ENCODE data around the gene PRKN.

- TF ChIP-seq, protein P1, sequence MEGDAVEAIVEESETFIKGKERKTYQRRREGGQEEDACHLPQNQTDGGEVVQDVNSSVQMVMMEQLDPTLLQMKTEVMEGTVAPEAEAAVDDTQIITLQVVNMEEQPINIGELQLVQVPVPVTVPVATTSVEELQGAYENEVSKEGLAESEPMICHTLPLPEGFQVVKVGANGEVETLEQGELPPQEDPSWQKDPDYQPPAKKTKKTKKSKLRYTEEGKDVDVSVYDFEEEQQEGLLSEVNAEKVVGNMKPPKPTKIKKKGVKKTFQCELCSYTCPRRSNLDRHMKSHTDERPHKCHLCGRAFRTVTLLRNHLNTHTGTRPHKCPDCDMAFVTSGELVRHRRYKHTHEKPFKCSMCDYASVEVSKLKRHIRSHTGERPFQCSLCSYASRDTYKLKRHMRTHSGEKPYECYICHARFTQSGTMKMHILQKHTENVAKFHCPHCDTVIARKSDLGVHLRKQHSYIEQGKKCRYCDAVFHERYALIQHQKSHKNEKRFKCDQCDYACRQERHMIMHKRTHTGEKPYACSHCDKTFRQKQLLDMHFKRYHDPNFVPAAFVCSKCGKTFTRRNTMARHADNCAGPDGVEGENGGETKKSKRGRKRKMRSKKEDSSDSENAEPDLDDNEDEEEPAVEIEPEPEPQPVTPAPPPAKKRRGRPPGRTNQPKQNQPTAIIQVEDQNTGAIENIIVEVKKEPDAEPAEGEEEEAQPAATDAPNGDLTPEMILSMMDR (IDR thresholded peaks at IDR 0.05; ENCODE audit: insufficient read depth, low read depth, low read length): no peak
- TF ChIP-seq EZH2 (IDR thresholded peaks at IDR 0.05; ENCODE audit: insufficient read depth, low read length): no peak
These were observed 25.1 kb downstream of the PRKN start for GRCh38 chr6:162702446-162702845.
